ENCODE results near the gene ADAM11. TPM values are rescaled to one million over a fixed set of nuclear protein-coding genes. Genes with fewer than 3 reads are reported as not detected.
"Not testable (repeated sequence)": the region's sequence is repeated elsewhere in the genome, so short reads cannot be mapped to it uniquely, and the experiment has no call there.

Gene ADAM11, protein sequence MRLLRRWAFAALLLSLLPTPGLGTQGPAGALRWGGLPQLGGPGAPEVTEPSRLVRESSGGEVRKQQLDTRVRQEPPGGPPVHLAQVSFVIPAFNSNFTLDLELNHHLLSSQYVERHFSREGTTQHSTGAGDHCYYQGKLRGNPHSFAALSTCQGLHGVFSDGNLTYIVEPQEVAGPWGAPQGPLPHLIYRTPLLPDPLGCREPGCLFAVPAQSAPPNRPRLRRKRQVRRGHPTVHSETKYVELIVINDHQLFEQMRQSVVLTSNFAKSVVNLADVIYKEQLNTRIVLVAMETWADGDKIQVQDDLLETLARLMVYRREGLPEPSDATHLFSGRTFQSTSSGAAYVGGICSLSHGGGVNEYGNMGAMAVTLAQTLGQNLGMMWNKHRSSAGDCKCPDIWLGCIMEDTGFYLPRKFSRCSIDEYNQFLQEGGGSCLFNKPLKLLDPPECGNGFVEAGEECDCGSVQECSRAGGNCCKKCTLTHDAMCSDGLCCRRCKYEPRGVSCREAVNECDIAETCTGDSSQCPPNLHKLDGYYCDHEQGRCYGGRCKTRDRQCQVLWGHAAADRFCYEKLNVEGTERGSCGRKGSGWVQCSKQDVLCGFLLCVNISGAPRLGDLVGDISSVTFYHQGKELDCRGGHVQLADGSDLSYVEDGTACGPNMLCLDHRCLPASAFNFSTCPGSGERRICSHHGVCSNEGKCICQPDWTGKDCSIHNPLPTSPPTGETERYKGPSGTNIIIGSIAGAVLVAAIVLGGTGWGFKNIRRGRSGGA
- 2.8 and 3.4 TPM in 2 replicates for total RNA-seq (2014; rRNA removed; shearing (Covaris generic))
- 1.7 and 2.9 TPM in 2 replicates for polyA plus RNA-seq (2015; cell fraction: cytosol; rRNA removed)
- 4.5 and 6.0 TPM in 2 replicates for polyA plus RNA-seq (2015; cell fraction: nucleus; rRNA removed)

DNA sequence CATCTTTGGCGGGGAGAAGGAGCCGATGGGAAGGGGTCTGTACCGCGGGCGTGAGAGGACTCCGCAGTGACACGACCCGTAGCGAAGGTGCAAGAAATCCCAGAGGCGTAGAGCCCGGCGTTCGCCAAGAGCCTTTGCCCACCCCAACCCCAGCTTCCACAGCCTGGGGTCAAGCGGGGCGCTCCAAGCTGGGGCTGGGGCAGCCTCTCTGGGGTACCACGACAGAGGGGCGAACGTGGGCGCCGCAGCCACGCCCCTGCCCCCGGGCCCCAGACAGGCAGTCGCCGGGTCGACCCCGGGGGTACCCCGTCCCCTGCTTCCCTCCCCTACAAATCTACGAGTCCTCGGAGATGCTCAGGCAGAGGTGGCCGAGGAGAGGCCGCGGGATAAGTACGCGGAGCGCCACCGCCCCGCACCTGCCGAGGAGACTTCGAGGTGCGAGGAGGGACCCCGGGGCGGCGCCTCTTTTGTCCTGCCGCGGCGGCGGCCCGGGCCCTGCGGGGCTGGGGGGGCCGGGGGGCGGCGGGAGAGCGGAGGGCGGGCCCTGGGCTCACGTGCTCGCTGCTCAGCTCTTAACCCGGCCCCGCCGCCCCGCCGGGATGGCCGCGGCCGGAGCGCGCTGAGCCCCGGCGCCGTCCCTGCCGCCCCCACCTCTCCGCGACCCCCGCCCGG lies at the start of gene ADAM11:
Gene ADAM11, plus strand, starts transcription at position 575 of the 672 bp plus-strand sequence. CDS start 212 bp downstream, outside the sequence.
- DNase-seq (ENCODE audit: low read depth), result no peak

DNA sequence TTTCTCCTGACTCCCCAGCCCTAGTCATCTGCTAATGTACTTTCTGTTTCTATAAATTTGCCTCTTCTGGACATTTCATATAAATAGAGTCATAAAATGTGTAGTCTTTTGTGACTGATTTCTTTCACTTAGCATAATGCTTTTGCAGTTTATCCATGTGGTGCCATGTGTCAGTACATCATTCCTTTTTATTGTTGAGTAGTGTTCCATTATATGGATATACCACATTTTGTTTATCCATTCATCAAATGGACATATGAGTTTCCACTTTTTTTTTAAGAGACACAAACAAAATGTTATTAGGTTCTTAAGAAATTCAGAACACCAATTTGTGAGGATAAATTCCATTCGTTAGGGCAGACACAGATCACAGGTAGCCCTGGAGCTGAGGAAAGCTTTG lies 39.3 kb upstream of the ADAM11 start:
- DNase-seq (ENCODE audit: low read depth), result no peak

DNA sequence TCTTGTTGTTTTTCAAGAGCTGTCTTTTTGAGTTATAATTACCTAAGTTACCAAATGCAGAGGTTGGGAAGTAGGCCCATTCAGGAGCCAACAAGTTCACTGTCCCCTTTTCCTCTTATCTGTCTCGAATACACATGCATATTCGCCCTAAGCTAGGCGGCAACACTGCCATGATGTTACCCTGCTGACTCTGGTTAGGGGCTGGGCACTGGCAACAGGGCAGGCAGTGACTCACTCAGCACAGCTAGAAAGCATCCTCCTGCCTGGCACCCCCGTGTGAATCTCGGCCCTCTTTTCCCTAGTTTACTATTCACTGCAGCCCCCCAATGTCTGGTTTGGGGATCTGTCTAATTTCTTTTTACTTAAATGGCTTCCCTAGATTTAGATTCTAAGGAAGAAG lies 36.5 kb upstream of the ADAM11 start:
- no peak for DNase-seq (ENCODE audit: low read depth)

DNA sequence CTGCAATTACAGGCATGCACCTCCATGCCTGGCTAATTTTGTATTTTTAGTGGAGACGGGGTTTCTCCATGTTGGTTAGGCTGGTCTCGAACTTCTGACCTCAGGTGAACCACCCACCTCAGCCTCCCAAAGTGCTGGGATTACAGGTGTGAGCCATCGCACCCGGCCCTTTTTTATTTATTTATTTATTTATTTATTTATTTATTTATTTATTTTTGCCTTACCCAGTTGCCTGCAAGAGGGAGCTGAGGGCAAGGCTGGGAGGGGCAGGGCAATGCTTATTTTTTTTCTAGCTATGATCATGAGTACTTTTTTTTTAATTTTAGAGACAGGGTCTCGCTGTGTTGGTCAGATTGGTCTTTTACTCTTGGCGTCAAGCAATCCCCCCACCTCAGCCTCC lies 32.7 kb upstream of the ADAM11 start:
- not testable (repeated sequence) for DNase-seq (ENCODE audit: low read depth)

DNA sequence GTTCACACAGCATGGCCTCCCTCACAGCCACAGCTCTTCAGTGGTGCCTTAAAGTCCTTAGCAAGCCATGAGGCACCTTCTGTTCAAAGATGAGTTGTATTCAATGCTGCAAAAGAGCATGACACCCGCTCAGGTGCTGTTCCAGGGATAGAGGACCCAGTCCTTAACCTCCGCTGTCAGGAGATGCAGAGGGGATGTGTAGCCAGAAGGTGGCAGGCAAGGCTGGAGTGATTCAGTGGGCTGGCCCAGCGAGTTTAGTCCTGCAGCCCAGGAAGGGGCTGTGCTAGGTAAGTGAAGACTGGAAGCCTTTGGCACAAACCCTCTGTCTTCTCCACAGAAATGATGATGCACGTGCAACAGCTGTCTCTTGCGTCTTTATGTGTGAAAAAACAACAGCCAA lies 25.0 kb upstream of the ADAM11 start:
- no peak for DNase-seq (ENCODE audit: low read depth)

DNA sequence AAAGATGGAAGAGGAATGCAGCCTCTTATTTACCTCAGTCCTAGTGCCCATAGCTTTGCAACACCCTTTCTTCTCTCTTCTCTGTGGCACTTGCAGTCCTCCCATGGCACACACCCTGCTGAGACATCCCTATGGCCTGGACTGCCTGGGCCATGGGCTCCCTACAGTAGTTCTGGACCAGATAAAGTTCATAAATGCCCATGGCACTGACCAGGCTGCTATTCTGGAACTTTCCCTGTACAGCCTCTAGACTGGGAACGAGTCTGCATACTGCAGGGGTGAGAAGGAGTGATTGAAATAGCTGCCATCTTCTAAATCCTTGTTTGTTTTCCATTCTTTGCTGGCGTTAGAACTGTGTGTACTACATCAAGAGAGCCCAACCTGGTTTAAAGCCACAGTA lies 24.5 kb upstream of the ADAM11 start:
- no peak for DNase-seq (ENCODE audit: low read depth)

DNA sequence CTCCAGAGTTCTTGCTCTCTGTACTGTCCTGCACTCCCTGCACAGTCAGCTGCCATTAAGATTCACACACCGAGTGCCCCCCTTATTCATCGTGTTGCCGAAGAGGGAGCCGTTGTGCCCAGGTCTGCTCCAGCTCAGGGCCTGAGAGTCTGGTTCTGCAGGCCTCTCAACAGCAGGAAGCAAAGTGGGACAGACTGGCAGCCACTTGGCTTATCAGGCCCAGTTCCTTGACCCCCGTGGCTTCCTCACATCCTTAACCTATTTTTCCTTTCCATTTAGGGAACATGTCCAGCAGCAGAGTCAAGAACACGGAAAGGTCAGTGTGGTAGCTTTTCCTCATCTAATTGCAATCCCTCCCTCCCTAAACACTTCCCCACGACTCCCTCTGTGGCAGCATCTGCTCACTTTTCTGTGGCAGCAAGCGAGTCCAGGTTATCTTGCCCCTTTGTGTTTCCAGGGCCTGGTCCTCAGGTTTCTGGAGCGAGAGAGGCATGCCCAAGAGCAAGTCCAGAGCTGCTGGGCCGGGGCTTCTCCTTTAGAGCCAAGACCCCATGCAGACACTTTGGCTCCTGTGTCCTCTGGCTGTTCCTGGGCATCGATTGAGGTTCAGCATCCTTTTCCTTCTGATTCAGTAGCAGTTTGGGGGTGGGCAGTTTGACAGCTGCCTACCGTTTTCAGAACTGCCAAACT lies 22.1 kb upstream of the ADAM11 start:
- DNase-seq (ENCODE audit: low read depth), result no peak

DNA sequence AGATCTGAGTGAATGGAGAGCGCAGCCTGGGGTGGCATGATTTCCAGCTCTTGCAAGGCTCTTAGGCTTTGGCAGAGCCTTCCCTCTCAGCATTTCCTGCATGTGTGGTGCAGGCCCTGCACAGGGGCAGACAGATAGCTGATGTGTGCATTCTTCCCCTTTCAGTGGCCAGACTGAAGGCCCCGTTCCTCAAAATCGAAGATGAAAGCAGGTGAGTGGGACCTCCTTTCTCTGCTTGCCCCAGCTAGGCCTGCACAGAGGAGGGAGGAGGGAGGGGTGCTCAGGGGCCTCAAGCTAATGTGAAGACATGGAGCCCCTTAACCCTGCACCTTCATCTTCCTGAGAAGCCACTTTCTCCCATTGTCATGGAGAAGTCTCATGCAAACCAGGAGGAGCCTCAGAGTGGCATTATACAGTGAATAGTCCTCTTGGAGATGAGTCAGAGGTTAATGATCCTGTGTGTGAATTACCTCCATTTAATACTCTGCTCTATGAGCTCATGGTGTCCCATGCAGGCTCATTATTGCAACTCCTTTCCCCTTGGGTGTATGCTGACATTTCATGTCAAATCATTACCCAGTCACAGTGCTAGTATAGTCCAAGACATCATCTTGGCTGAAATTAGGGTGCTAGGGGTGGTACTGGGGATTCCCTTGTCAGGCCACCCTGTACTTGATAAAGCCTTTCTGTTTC lies 20.4 kb upstream of the ADAM11 start:
- peak; percentile 16 for DNase-seq (ENCODE audit: low read depth)

DNA sequence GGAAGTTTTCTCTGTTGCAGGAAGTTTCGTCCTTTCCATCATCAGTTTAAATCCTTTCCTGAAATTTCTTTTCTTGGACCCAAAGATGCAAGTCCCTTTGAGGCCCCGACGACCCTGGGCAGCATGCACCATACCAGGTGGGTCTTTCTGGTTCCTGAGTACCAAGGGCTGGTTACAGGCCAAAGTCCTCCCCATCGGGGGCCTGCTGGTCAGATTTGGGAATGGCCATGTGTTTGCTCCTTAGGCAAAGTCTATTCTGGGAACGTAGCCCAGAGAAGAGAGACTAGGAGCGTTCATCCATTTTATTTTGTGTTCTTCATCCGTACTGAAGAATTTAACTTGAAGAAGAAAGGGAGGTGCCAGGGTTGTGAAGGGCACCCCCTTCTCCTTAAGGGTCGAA lies 17.5 kb upstream of the ADAM11 start:
- DNase-seq (ENCODE audit: low read depth), result no peak

DNA sequence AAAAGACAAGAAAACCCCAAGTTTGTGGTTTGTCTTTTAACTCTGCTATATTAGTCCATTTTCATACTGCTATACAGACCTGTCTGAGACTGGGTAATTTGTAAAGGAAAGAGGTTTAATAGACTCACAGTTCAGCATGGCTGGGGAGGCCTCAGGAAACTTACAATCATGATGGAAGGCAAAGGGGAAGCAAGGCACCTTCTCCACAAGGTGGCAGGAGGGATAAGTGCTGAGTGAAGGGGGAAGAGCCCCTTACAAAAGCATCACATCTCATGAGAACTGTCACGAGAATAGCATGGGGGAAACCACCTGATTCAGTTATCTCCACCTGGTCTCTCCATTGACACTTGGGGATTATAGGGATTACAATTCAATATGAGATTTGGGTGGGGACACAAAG lies 13.5 kb upstream of the ADAM11 start:
- DNase-seq (ENCODE audit: low read depth), result no peak

DNA sequence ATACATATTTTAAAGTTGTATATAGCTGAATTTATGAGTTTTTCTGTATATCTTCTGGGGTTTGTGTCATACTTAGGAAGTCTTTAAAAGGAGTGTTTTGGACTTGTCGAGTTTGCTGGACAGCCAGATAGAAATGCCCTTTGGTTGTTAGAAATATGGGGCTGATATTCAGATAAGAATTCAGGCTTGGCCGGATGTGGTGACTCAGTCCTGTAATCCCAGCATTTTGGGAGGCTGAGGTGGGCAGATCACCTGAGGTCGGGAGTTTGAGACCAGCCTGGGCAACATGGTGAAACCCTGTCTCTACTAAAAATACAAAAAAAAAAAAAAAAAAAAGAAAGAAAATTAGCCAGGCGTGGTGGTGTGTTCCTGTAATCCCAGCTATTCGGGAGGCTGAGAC lies 13.1 kb upstream of the ADAM11 start:
- DNase-seq (ENCODE audit: low read depth), result not testable (repeated sequence)

DNA sequence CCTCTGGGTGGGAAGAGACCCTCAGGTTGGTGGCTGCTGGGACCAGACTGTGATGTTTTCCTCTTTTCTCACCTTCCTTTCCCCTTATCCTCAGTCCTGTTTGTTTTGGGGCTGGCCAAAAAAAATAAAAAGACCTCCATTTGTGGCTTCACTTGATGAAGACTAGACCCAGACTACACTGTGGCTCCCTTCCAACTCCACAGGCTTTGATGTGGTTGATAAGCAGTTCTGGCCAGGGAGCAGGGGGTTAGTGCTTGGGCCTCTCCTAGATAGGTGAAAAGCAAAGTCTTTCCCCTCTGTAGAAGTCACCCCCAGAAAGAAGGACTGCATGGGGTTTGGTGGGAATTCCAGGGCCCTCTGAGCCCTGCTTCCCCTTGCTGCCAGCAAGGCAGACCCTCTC lies 11.2 kb upstream of the ADAM11 start:
- no peak for DNase-seq (ENCODE audit: low read depth)

DNA sequence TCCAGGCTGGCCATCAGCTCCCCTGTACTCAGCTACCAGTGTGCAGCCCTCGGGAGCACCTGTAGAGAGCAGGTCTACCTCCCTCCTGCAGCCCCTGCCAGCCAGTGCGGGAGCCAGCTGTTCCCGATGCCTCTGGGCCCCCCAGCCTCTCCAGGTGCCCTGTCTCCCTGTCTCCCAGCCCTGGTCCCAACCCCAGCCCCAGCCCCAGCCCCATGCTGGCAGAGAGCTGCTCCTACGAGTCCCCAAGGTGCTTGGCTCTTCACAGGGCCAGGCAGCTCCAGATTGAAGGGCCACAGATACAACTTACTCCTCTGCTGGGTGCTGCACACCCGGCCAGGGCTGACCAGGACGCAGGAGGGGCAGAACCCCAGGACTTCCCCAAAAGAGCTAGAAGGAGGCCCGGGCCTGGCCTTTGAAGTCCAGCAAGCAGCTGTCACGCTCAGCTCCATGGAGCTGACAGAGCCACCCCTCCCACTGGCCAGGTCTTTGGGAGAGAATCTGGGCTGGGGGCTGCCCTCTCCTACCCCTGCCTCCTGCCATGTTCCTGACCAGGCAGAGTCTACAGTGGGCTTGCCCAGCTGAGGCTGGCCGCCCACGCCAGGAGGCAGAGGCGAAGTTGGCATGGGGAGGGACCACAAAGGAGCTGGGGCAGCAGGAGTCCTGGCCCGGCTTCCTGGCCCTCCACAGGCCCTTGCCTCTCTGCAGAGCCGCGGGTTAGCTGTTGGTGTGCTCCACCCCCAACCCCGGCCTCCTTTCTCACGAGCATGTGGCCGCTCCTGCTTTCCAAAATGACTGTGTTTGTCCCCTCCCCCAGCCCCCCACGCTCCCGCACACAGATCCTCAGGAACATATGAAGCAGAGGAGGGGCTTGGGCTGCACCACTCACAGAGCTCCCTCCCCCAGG lies 9.5 kb upstream of the ADAM11 start:
- no peak for DNase-seq (ENCODE audit: low read depth)

DNA sequence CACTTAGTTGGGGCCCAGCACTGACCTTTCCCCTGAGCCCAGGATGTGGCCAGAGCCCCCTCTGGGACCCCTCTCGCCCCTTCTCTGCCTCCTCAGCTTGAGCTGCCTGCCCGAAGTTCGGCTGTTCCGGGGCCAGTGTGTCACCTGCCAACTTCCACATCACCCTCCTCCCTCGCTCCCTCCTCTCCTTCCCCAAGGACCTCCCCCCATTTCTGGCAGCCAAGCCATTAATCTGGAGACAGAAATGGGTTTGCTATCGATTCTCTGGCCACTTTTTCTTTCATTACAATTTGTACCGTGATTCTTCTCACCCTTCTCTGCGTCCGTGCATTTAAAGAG lies 8.8 kb upstream of the ADAM11 start:
- DNase-seq (ENCODE audit: low read depth), result no peak

DNA sequence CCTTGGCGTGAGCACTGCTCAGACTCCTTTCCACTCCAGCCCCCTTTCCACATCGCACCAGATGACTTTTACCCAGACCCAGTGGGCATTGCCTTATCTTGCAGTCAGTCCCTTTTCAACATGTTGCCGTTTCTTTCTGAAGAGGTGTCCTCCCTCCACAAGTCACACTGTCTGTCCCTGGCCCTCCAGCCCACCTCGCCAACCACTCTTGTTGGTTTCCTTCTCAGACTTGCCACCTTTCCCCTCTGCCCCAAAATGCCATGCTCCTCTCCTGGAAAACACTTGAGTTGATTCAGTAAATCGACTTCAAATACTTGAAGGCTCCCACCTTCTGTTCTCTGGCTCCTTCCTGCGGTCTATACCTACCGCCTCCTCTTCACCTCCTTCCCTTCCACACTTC lies 7.5 kb upstream of the ADAM11 start:
- DNase-seq (ENCODE audit: low read depth), result no peak

DNA sequence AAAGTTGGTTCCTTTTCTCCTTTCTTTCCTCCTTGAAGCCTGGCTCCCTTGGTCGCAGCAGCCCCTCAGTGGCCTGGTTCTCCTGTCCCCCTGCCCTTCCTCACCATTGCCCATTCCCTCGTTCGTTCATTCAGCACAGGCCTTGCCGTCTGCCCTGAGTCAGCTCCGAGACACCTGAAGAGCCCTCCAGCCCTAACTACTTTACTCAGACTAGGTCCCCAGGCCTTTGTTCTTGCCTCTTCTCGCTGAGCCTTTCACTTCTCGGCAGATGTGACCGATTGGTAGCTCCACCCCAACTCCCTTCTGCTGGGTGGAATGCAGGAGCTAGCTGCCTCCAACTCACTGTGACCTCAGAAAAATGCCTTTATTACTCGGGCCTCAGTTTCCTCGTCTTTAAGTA lies 7.0 kb upstream of the ADAM11 start:
- no peak for DNase-seq (ENCODE audit: low read depth)

DNA sequence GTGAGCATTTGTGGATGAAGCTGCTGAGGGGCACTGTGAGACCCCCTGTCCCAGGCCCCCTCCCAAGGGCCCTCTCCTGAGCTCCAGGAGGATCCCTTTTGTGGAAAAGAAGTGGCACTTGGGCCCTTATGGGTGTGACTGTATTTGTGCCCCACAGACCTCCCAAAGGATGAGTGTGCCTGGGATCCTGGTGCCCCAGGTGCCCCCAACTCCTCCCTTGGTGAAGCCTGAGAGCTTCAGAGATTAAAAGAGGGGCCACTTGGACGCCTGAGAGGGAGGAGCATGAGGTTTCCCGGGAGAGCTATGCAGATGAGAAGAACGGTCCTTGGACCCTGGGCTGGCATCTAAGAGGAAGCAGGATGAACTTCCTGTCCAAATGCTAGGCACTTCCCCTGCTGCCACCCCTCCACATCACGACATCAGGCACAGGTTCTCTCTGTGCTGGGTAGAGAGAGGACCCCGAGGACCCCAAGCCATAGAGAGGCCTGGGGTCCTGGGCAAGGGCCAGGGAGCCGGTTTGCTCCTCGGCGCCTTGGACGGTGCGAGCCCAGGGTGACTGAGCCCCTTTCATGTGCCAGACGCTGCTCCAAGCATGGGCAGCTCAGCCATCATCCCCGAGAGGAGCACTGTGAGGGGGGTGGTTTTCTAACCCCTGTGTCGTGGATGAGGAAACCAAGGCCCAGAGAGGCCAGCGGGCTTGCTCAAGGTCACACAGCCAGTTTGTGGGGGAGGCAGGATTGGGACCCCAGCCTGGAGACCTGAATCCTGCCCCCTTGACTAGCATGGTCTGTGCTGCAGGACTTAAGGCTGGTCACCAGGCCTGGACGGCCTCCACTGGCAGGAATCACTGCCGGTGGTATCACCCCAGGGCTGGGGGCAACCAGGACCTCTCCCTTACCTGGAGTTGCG lies 5.6 kb upstream of the ADAM11 start:
- DNase-seq (ENCODE audit: low read depth), result no peak

DNA sequence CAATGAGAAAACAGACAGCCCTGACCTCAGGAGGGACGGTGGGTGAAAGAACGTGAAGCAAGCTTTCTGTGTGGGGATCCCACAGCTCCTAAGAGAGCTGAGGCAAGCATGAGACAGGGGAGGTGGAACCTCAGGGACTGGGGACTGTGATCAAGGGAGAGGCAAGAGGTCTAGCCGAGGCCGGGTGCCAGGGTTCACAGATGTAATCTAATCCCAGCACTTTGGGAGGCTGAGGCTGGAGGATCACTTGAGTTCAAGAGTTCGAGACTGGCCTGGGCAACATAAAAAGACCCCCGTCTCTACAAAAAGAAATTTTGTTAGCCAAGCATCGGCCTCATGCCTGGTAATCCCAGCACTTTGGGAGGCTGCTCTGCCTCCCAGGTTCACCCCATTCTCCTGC lies 4.5 kb upstream of the ADAM11 start:
- no peak for DNase-seq (ENCODE audit: low read depth)

DNA sequence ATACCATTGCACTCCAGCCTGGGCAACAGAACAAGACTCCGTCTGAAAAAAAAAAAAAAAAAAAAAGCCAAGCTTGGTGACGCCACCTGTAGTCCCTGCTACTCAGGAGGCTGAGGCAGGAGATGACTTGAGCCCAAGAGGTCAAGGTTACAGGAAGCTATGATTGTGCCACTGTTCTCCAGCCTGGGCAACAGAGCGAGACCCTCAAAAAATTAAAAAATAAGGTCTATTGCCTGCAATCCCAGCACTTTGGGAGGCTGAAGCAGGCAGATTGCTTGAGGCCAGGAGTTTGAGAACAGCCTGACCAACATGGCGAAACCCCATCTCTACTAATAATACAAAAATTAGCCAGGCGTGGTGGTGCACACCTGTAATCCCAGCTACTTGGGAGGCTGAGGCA lies 3.6 kb upstream of the ADAM11 start:
- not testable (repeated sequence) for DNase-seq (ENCODE audit: low read depth)

All from HT1080 (cell line).